CD14-positive monocyte (primary cell): ENCODE measurements around the gene RAB40C. TPM values are rescaled to one million over a fixed set of nuclear protein-coding genes. Genes with fewer than 3 reads are reported as not detected.

Source experiments
- DNase-seq, 3 donors: peaks; one replicate each; pipeline ENCODE4 v3.0.0-alpha.2; 2011 to 2022
- H2AFZ ChIP-seq: 2 replicates; pipeline ENCODE4 v1.6.0; 2012; ENCODE audit warnings: mild to moderate bottlenecking, low read depth, low read length, inconsistent platforms; ENCODE audit not compliant: insufficient read depth, poor library complexity, severe bottlenecking
- H3K27ac ChIP-seq, 2 donors: 1 replicate in 1 of 2; 2 replicates in 1 of 2; pipeline ENCODE4 v1.5.1; 2012 to 2013; ENCODE audit warnings: low read length in 2 of 2, control low read depth in 1 of 2, inconsistent platforms in 1 of 2, low read depth in 1 of 2, mild to moderate bottlenecking in 1 of 2
- H3K27me3 ChIP-seq, 2 donors: one replicate each; pipeline versions ENCODE4 v1.6.0 to v1.6.1; 2011 to 2013; ENCODE audit warnings: low read length in 2 of 2; ENCODE audit not compliant: control insufficient read depth in 2 of 2, insufficient read depth in 2 of 2
- H3K36me3 ChIP-seq, 2 donors: replicated peaks in 1 of 2; 1 replicate in 1 of 2; 2 replicates in 1 of 2; pipeline versions ENCODE4 v1.5.1 to v1.6.1; 2012 to 2013; ENCODE audit warnings: low read length in 2 of 2, control low read depth in 1 of 2, inconsistent platforms in 1 of 2, mild to moderate bottlenecking in 1 of 2; ENCODE audit not compliant: insufficient read depth in 2 of 2, control insufficient read depth in 1 of 2
- H3K4me1 ChIP-seq, 2 donors: 1 replicate in 1 of 2; 2 replicates in 1 of 2; pipeline versions ENCODE4 v1.5.1 to v1.6.1; 2012 to 2013; ENCODE audit warnings: low read length in 2 of 2, control low read depth in 1 of 2, inconsistent platforms in 1 of 2, mild to moderate bottlenecking in 1 of 2, moderate library complexity in 1 of 2; ENCODE audit not compliant: insufficient read depth in 2 of 2, control insufficient read depth in 1 of 2
- H3K4me2 ChIP-seq: replicated peaks from 2 replicates; pipeline ENCODE3; 2012; ENCODE audit warnings: low read length, moderate library complexity, mild to moderate bottlenecking; ENCODE audit not compliant: poor library complexity, severe bottlenecking; ENCODE audit errors: extremely low read depth
- H3K4me3 ChIP-seq, 3 experiments: fragments of 200-600 bp in 1 of 3; sonication (generic) in 1 of 3; replicated peaks in 1 of 3; 1 replicate in 2 of 3; 2 replicates in 1 of 3; pipeline ENCODE4 v1.5.1; 2011 to 2013; ENCODE audit warnings: low read length in 3 of 3, mild to moderate bottlenecking in 3 of 3, control low read depth in 2 of 3, low read depth in 2 of 3, inconsistent platforms in 1 of 3, moderate library complexity in 1 of 3
- H3K79me2 ChIP-seq: 2 replicates; pipeline ENCODE4 v1.6.0; 2012; ENCODE audit warnings: mild to moderate bottlenecking, control low read depth, inconsistent platforms, low read length, moderate library complexity; ENCODE audit not compliant: insufficient read depth
- H3K9ac ChIP-seq: 2 replicates; pipeline ENCODE4 v1.6.0; 2017; ENCODE audit warnings: low read length, mild to moderate bottlenecking; ENCODE audit not compliant: insufficient read depth, poor library complexity, severe bottlenecking
- H3K9me3 ChIP-seq, 2 donors: replicated peaks in 1 of 2; 1 replicate in 1 of 2; 2 replicates in 1 of 2; pipeline versions ENCODE4 v1.5.1 to v1.6.1; 2012 to 2013; ENCODE audit warnings: low read length in 2 of 2, control low read depth in 1 of 2; ENCODE audit not compliant: control insufficient read depth in 1 of 2, insufficient read depth in 1 of 2
- H4K20me1 ChIP-seq: 2 replicates; pipeline ENCODE4 v1.6.0; 2012; ENCODE audit warnings: mild to moderate bottlenecking, low read length, control low read depth, moderate library complexity; ENCODE audit not compliant: insufficient read depth
- H3K27ac Mint-ChIP-seq, 7 donors: one replicate each; pipeline ENCODE4 v1.8.0; 2020; ENCODE audit warnings: mild to moderate bottlenecking in 7 of 7, mixed read lengths in 7 of 7, moderate library complexity in 6 of 7, inconsistent platforms in 2 of 7
- H3K27me3 Mint-ChIP-seq, 3 donors: one replicate each; pipeline ENCODE4 v1.8.0; 2021 to 2022; ENCODE audit warnings: low read depth in 3 of 3, mild to moderate bottlenecking in 3 of 3, mixed read lengths in 3 of 3, moderate library complexity in 3 of 3, inconsistent platforms in 1 of 3
- H3K36me3 Mint-ChIP-seq, 2 donors: one replicate each; pipeline ENCODE4 v1.8.0; 2020; ENCODE audit warnings: mixed read lengths in 2 of 2, inconsistent platforms in 1 of 2, mild to moderate bottlenecking in 1 of 2
- H3K4me1 Mint-ChIP-seq: one replicate; pipeline ENCODE4 v1.8.0; 2020; ENCODE audit warnings: mild to moderate bottlenecking, mixed read lengths
- H3K4me3 Mint-ChIP-seq, 2 donors: one replicate each; pipeline ENCODE4 v1.8.0; 2020; ENCODE audit warnings: mild to moderate bottlenecking in 2 of 2, mixed read lengths in 2 of 2, moderate library complexity in 1 of 2
- H3K9me3 Mint-ChIP-seq, 7 donors: one replicate each; pipeline ENCODE4 v1.8.0; 2020 to 2022; ENCODE audit warnings: mixed read lengths in 7 of 7, mild to moderate bottlenecking in 6 of 7, moderate library complexity in 6 of 7, inconsistent platforms in 2 of 7
- WGBS: methylation state at CpG from one replicate; pipeline ENCODE4 v1.1.5; 2013; ENCODE audit warnings: missing lambda C conversion rate; ENCODE audit not compliant: insufficient coverage; 5-methylcytosine and 5-hydroxymethylcytosine counted together
- intact Hi-C, 2 donors: fragments of 100-400 bp; cut with micrococcal nuclease; formaldehyde crosslinking; loops; one replicate each; pipeline versions ENCODE4 v1.15.0 to v1.15.1; 2023
- polyA plus RNA-seq, 3 donors: library from polyadenylated mRNA; depleted of rRNA in 1 of 3; unstranded in 2 of 3; stranded (reverse) in 1 of 3; fragments of 300-500 nt in 2 of 3; fragments of >200 nt in 1 of 3; fragmentation: Illumina TruSeq in 2 of 3; gene quantifications; 1 replicate in 2 of 3; 2 replicates in 1 of 3; pipeline ENCODE4 v1.2.3, GENCODE V29; 2012 to 2021
- TF ChIP-seq, protein P1 (sequence below): fragments of 200-600 bp; IDR thresholded peaks from one replicate; pipeline ENCODE4 v1.8.0; 2022; ENCODE audit warnings: antibody characterized with exemption, mild to moderate bottlenecking

RAB40C gene
- polyA plus RNA-seq, 3 donors: 10.0 to 22.6 (median 10.9) TPM

DNA sequence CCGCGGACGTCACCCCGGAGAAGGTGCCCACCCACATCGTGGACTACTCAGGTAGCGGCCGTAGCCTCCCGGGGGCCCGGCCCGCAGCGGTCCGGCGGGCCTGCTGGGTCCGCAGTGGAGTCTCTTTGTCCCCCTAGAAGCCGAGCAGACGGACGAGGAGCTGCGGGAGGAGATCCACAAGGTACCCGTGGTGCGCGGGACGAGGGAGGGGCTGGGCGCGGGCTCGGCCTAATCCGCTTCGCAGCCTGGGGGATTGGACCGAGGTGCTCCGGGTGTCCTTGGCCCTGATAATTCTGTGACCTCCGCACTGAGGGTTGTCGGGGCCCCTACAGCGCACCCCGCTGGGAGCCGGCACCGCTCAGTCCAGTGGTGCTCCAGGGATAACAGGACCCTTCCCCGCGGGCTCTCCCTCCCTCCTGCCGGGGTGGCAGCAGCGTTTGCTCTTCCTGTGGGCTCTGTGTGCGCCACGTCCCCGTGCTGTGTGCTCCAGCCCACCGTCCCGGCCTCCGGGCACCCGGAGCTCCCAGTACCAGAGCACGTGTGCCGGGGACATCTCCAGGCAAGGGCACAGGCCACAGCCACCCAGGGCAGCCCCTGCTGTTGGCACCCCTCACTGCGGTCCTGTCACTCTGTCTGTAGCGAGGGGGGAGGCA is 78.8 kb downstream of the RAB40C start:
- 8% methylated on average over 49 of the region's 50 CpGs for WGBS
- Histone ChIP-seq H3K9ac (peak overlapping the region; percentile 83), H2AFZ (peak overlapping the region; percentile 74), H3K79me2 (peaks cover 20% of the 10 kb centered on the region), H3K9me3 (no peaks in the 10 kb centered on the region), H4K20me1 (peaks cover 44% of the 10 kb centered on the region), H3K27ac (peak overlapping the region in 1 of 2 donors; percentile 68), H3K36me3 (peaks cover 44 to 45% of the 10 kb centered on the region in 2 donors), H3K27me3 (no peaks in the 10 kb centered on the region), H3K4me3 (peak overlapping the region; percentile 72 to 87 (median 78)), H3K4me2 (peak overlapping the region; percentile 96), H3K4me1 (peaks cover 17 to 21% of the 10 kb centered on the region in 2 donors)
- TF ChIP-seq, protein P1, sequence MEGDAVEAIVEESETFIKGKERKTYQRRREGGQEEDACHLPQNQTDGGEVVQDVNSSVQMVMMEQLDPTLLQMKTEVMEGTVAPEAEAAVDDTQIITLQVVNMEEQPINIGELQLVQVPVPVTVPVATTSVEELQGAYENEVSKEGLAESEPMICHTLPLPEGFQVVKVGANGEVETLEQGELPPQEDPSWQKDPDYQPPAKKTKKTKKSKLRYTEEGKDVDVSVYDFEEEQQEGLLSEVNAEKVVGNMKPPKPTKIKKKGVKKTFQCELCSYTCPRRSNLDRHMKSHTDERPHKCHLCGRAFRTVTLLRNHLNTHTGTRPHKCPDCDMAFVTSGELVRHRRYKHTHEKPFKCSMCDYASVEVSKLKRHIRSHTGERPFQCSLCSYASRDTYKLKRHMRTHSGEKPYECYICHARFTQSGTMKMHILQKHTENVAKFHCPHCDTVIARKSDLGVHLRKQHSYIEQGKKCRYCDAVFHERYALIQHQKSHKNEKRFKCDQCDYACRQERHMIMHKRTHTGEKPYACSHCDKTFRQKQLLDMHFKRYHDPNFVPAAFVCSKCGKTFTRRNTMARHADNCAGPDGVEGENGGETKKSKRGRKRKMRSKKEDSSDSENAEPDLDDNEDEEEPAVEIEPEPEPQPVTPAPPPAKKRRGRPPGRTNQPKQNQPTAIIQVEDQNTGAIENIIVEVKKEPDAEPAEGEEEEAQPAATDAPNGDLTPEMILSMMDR: no peak
- peaks cover 9% of the 10 kb centered on the region for H3K4me1 Mint-ChIP-seq
- peaks cover 26 to 41% of the 10 kb centered on the region in 2 donors for H3K36me3 Mint-ChIP-seq
- H3K9me3 Mint-ChIP-seq: no peaks in the 10 kb centered on the region
- DNase-seq: no peak
- intact Hi-C loops: no loop called here
- H3K4me3 Mint-ChIP-seq: peak overlapping the region; percentile 70 to 78
- H3K27me3 Mint-ChIP-seq: peaks cover 0 to 2% (median 2%) of the 10 kb centered on the region in 3 donors
- H3K27ac Mint-ChIP-seq: peak overlapping the region in 1 of 7 donors; percentile 51

DNA sequence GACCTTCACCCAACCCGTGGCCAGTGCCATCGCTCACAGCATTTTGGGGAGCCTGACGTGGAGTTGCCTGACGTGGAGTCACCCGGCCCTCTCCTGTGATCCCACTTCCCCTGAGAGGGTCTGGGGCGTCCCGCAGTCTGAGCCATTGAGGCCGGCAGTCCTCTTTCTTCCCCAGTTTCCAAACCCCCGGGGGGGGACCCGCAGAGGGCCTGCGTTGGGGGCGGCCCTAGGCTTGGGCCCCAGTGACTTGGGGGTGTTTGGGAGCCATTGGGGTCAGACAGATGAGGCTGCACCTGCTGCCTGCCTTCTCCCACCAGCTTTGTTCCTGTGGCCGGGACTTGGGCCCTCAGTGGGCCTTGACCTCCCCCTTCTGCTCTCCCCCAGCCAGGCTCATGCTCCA is 79.8 kb downstream of the RAB40C start:
- Histone ChIP-seq H3K27me3 (peaks cover 0 to 1% of the 10 kb centered on the region in 2 donors), H3K4me3 (no peak overlapping the region), H4K20me1 (peaks cover 53% of the 10 kb centered on the region), H3K27ac (no peak overlapping the region), H3K4me2 (no peak overlapping the region), H2AFZ (no peak overlapping the region), H3K79me2 (peaks cover 20% of the 10 kb centered on the region), H3K9ac (no peak overlapping the region), H3K36me3 (peaks cover 48 to 50% of the 10 kb centered on the region in 2 donors), H3K9me3 (no peaks in the 10 kb centered on the region), H3K4me1 (peaks cover 17 to 23% of the 10 kb centered on the region in 2 donors)
- H3K27ac Mint-ChIP-seq: peak overlapping the region in 1 of 7 donors; percentile 27
- no peak overlapping the region for H3K4me3 Mint-ChIP-seq
- peaks cover 2 to 5% (median 3%) of the 10 kb centered on the region in 3 donors for H3K27me3 Mint-ChIP-seq
- TF ChIP-seq, protein P1: no peak
- no peak for DNase-seq
- intact Hi-C loops: no loop called here
- H3K36me3 Mint-ChIP-seq: peaks cover 30 to 47% of the 10 kb centered on the region in 2 donors
- H3K4me1 Mint-ChIP-seq: peaks cover 10% of the 10 kb centered on the region
- 98% methylated on average over 12 of the region's 13 CpGs for WGBS
- no peaks in the 10 kb centered on the region for H3K9me3 Mint-ChIP-seq
